Hair follicle dermal papilla cell (primary cell): ENCODE data around the gene ZNF534. TPM values are rescaled to one million over a fixed set of nuclear protein-coding genes. Genes with fewer than 3 reads are reported as not detected.

Experiments used
- small RNA-seq: library from RNA; depleted of rRNA; stranded (forward); fragments of <200 nt; gene quantifications from one replicate; pipeline ENCODE3, GENCODE V24; 2012
- total RNA-seq: library from RNA; depleted of rRNA; stranded (reverse); fragments of >200 nt; gene quantifications from 2 replicates; pipeline ENCODE4 v1.2.3, GENCODE V29; 2012

ZNF534 gene
- not detected in 2 replicates for total RNA-seq

DNA sequence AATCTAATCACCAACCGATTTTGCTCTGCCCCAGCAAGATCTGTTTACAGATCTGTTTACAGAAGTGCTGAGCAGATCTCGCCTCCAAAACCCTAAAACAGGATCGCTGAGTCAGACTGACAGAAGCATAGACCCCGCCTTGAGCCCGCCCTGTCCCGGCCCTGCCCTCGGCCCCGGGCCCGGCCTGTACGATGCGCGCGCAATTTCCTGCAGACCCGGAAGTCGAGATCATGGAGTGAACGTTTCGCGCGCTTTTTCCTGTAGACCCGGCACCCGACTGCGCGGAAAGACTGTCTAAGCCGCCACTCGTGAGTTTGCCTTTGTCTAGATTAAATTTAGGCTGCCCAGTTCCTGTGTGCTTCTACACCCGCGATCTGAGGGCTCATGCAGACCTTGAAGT lies at the start of gene ZNF534:
Gene ZNF534 (plus strand): TSS at position 212 of the 400 bp plus-strand sequence. CDS start 2,327 bp downstream, outside the sequence.

DNA sequence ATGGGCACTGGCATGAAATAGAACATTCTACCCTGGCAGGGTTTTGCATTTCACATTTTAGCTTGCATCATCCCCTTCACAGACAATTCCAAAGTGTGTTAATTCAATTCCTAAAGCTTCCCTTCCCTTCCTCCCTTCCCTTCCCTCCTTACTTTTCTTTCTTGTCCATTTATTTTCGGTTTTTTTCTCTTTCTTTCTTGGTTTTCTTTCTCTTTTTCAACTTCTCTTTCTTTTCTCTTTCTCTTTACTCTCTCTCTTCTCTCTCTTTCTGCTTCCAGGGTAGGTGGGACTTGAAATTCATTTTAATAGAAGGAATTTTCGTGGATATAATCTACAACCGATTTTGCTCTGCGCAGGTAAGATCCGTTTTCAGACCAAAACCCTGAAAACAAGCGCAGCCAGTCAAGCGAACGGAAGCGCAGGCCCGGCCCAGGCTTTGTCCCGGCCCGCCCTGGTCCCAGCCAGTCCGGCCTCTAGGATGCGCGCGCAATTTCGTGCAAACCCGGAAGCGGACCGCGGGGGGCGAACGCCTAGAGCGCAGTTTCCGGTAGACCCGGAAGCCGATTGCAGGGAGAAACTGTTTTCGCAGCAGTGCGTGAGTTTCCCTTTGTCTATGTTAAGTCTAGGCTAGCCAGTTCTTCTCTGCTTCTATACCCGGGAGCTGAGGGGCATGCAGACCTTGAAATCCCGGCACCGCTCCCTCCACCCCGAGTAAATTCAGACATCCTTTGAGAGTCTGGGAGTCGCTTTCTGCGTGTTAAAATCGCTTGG lies 31.5 kb upstream of the ZNF534 start, which contains the start of gene ZNF528:
Gene ZNF528 (plus strand): TSS at position 540 of the 771 bp plus-strand sequence. CDS start 4,165 bp downstream, outside the sequence.

GRCh38 chr19:52453324-52454094 lies 24.6 kb downstream of the ZNF534 start, which contains the start of gene ZNF578:
ZNF578 (plus strand) TSS chr19:52453553; CDS start chr19:52501846, 48,293 bp downstream.

Small RNA genes lying within 50 kb of the gene (small RNA-seq; reads per million reads assigned to genes)
- gene AC010332.1: not detected

Other genes starting within 250 kb of the ZNF534 start
- gene PPP2R1A, start 239.1 kb upstream of the ZNF534 start, total RNA-seq: 218 and 247 TPM in 2 replicates
- 12.7 and 12.8 TPM in 2 replicates for gene ZNF766, start 159.6 kb upstream of the ZNF534 start, total RNA-seq
- gene ZNF480, start 132.0 kb upstream of the ZNF534 start, total RNA-seq: 9.9 and 11.1 TPM in 2 replicates
- gene ZNF610, start 92.9 kb upstream of the ZNF534 start, total RNA-seq: 1.9 and 2.6 TPM in 2 replicates
- gene ZNF880, start 59.2 kb upstream of the ZNF534 start, total RNA-seq: 24.2 and 27.6 TPM in 2 replicates
- 34.7 and 42.9 TPM in 2 replicates for gene ZNF528, start 31.3 kb upstream of the ZNF534 start, total RNA-seq
- 4.6 and 5.7 TPM in 2 replicates for gene ZNF578, start 24.4 kb downstream of the ZNF534 start, total RNA-seq
- 16.8 and 20.9 TPM in 2 replicates for gene ZNF808, start 98.5 kb downstream of the ZNF534 start, total RNA-seq
- gene ZNF701, start 141.1 kb downstream of the ZNF534 start, total RNA-seq: 12.4 and 18.0 TPM in 2 replicates
- gene ZNF83, start 209.2 kb downstream of the ZNF534 start, total RNA-seq: 50.4 and 52.4 TPM in 2 replicates